ENCODE data around the gene SPNS2.

DNA sequence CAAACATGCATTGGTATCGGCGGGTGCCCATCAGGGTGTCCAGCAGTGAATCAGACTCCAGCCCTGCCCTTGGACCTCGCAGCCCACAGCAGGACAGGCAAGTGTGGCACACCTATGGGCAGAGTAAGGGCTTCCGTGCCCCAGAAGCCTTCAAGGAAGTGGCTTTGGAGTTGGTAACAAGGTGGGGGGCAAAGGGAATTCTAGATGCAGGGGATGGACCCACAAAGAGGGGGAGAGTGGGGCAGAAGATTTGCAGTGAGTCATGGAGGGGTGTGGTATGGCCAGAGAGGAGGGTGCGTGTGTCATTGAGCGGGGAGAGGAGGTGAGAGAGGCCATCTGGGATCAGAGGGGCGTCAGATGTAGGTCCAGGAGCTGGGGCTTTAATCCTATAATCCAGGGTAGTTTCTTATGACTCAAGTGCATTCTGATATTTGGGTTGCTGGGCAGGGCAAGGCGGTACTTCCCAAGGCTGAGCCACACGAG is 8.5 kb upstream of the SPNS2 start:
- TF ChIP-seq, protein P1, sequence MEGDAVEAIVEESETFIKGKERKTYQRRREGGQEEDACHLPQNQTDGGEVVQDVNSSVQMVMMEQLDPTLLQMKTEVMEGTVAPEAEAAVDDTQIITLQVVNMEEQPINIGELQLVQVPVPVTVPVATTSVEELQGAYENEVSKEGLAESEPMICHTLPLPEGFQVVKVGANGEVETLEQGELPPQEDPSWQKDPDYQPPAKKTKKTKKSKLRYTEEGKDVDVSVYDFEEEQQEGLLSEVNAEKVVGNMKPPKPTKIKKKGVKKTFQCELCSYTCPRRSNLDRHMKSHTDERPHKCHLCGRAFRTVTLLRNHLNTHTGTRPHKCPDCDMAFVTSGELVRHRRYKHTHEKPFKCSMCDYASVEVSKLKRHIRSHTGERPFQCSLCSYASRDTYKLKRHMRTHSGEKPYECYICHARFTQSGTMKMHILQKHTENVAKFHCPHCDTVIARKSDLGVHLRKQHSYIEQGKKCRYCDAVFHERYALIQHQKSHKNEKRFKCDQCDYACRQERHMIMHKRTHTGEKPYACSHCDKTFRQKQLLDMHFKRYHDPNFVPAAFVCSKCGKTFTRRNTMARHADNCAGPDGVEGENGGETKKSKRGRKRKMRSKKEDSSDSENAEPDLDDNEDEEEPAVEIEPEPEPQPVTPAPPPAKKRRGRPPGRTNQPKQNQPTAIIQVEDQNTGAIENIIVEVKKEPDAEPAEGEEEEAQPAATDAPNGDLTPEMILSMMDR (IDR thresholded peaks at IDR 0.05) = no peak
- TF ChIP-seq ZFX (IDR thresholded peaks at IDR 0.05; ENCODE audit: borderline replicate concordance) = no peak

All from 22Rv1 (cell line).